K562 (cell line): Measurements from ENCODE around the gene ANO10. TPM values are rescaled to one million over a fixed set of nuclear protein-coding genes. Genes with fewer than 3 reads are reported as not detected.

Experiments used
- ATAC-seq: fragments of 200-7000 bp; cut with Tn5 transposase; 3 replicates; pipeline ENCODE4 v1.9.1; 2020; ENCODE audit warnings: moderate library complexity
- BruUV-seq: library from RNA; stranded (reverse); fragments of 400-500 nt; replicated peaks from 2 replicates; lab custom pipeline; 2021; lab: Mats Ljungman, UMichigan
- CTCF ChIA-PET: fragments of 300-600 bp; formaldehyde crosslinking; extraction: SDS; loops from one replicate; lab custom pipeline; 2021; ENCODE audit warnings: low intra/inter-chr PET ratio; lab: Yijun Ruan, JAX
- POLR2A ChIA-PET: fragments of 300-600, 350-650 bp; sonication (Branson Sonifier 250); formaldehyde crosslinking; extraction: SDS; loops from one replicate; lab custom pipeline; 2021; ENCODE audit warnings: antibody characterized with exemption, inconsistent platforms; lab: Yijun Ruan, JAX
- DNase-seq, 4 experiments: peaks; one replicate each; pipeline versions ENCODE4 v3.0.0 to v3.0.0-alpha.2; 2011 to 2018; ENCODE audit warnings: low spot score in 3 of 4, mixed read lengths in 3 of 4; ENCODE audit errors: extremely low read depth in 1 of 4
- FAIRE-seq: peaks from 2 replicates; lab custom pipeline; 2011; peaks lifted over from hg19 to GRCh38; lab: Jason Lieb, UNC
- H2AFZ ChIP-seq: 2 replicates; pipeline ENCODE4 v1.6.0; 2011; ENCODE audit warnings: low read depth, low read length, control low read depth, inconsistent platforms
- H3K27ac ChIP-seq: fragments of 200-600 bp; 3 replicates; pipeline ENCODE4 v1.8.0; 2011; ENCODE audit warnings: low read depth, mild to moderate bottlenecking, control low read depth, inconsistent platforms, low read length, moderate library complexity, mixed read lengths; ENCODE audit errors: extremely low read depth
- H3K27me3 ChIP-seq, 2 experiments: fragments of 300-600 bp in 1 of 2; 2 replicates in 1 of 2; 3 replicates in 1 of 2; pipeline versions ENCODE4 v1.6.0 to v1.8.0; 2011; ENCODE audit warnings: inconsistent platforms in 2 of 2, low read length in 2 of 2, mild to moderate bottlenecking in 1 of 2, mixed read lengths in 1 of 2, moderate library complexity in 1 of 2; ENCODE audit not compliant: control insufficient read depth in 2 of 2, insufficient read depth in 2 of 2
- H3K36me3 ChIP-seq: fragments of 300-600 bp; 3 replicates; pipeline ENCODE4 v1.8.0; 2011; ENCODE audit warnings: mild to moderate bottlenecking, low read length, inconsistent platforms; ENCODE audit not compliant: control insufficient read depth, insufficient read depth
- H3K4me1 ChIP-seq, 2 experiments: fragments of 200-600 bp in 1 of 2; replicated peaks in 1 of 2; 2 replicates in 1 of 2; 3 replicates in 1 of 2; pipeline versions ENCODE4 v1.5.1 to v1.8.0; 2011; ENCODE audit warnings: inconsistent platforms in 2 of 2, low read length in 2 of 2, mild to moderate bottlenecking in 1 of 2, mixed read lengths in 1 of 2, moderate library complexity in 1 of 2; ENCODE audit not compliant: control insufficient read depth in 2 of 2, insufficient read depth in 2 of 2
- H3K4me2 ChIP-seq: 2 replicates; pipeline ENCODE4 v1.6.1; 2011; ENCODE audit warnings: low read length, control low read depth, inconsistent platforms, mixed read lengths; ENCODE audit not compliant: insufficient read depth
- H3K4me3 ChIP-seq: fragments of 200-600 bp; sonication (generic), shearing (Covaris generic); 2 replicates; pipeline ENCODE4 v1.5.1; 2016; ENCODE audit warnings: control low read depth, inconsistent platforms
- H3K79me2 ChIP-seq: fragments of 200-600 bp; 3 replicates; pipeline ENCODE4 v1.8.0; 2011; ENCODE audit warnings: low read length, inconsistent platforms; ENCODE audit not compliant: control insufficient read depth, insufficient read depth
- H3K9ac ChIP-seq, 2 experiments: 2 replicates each; pipeline versions ENCODE4 v1.6.0 to v1.6.1; 2011; ENCODE audit warnings: low read depth in 2 of 2, low read length in 2 of 2, control low read depth in 1 of 2, inconsistent platforms in 1 of 2, mild to moderate bottlenecking in 1 of 2, mixed read lengths in 1 of 2; ENCODE audit not compliant: insufficient read depth in 1 of 2
- H3K9me1 ChIP-seq: one replicate; pipeline ENCODE4 v1.6.0; 2011; ENCODE audit warnings: inconsistent platforms, mild to moderate bottlenecking, low read length, moderate library complexity; ENCODE audit not compliant: control insufficient read depth, insufficient read depth
- H3K9me3 ChIP-seq: replicated peaks from 2 replicates; pipeline ENCODE4 v1.5.1; 2011; ENCODE audit warnings: low read depth, low read length, inconsistent platforms; ENCODE audit not compliant: control insufficient read depth, insufficient read depth
- H4K20me1 ChIP-seq: replicated peaks from 2 replicates; pipeline ENCODE4 v1.6.1; 2011; ENCODE audit warnings: low read length, inconsistent platforms, mixed read lengths; ENCODE audit not compliant: control insufficient read depth, insufficient read depth
- CBX1 ChIP-seq: sonication (generic); IDR thresholded peaks from 2 replicates; pipeline ENCODE4 v1.6.1; 2016; ENCODE audit warnings: antibody characterized with exemption, low read depth, mild to moderate bottlenecking
- CHD4 ChIP-seq: fragments of 200-600 bp; sonication (generic); IDR thresholded peaks from 3 replicates; pipeline ENCODE4 v1.6.1; 2012; ENCODE audit warnings: low read depth, mild to moderate bottlenecking, mixed read lengths, low read length, inconsistent platforms; ENCODE audit not compliant: insufficient read depth, insufficient replicate concordance, poor library complexity, severe bottlenecking
- GMEB1 ChIP-seq: fragments of 250-450 bp; sonication (Bioruptor Pico); IDR thresholded peaks from 2 replicates; pipeline ENCODE4 v1.4.0; 2020; ENCODE audit warnings: mild to moderate bottlenecking
- OTX1 ChIP-seq: fragments of 450-650 bp; formaldehyde crosslinking; IDR thresholded peaks from 2 replicates; pipeline ENCODE4 v1.4.0; 2022; ENCODE audit warnings: mild to moderate bottlenecking
- ZNF77 ChIP-seq: fragments of 250-450 bp; sonication (Bioruptor Pico); IDR thresholded peaks from 2 replicates; pipeline ENCODE4 v1.5.0; 2020
- WGBS: fragments of 100-300 bp; shearing (Covaris generic); methylation state at CpG from one replicate; pipeline ENCODE4 v1.1.6; 2016; ENCODE audit warnings: low coverage, mixed read lengths; ENCODE audit not compliant: insufficient coverage; ENCODE audit errors: missing lambda C conversion rate; 5-methylcytosine and 5-hydroxymethylcytosine counted together
- in situ Hi-C: fragments of 300-500 bp; cut with MboI; formaldehyde crosslinking; loops from 4 replicates; pipeline ENCODE4 v1.15.0; 2018; ENCODE audit warnings: inconsistent platforms, mixed read lengths
- intact Hi-C: fragments of 100-400 bp; cut with micrococcal nuclease; formaldehyde crosslinking; loops from 2 replicates; pipeline ENCODE4 v1.14.2; 2022
- polyA plus RNA-seq, 8 experiments: library from polyadenylated mRNA; depleted of rRNA in 4 of 8; stranded (reverse) in 5 of 8; unstranded in 3 of 8; fragments of >200 nt; fragmentation: Nextera tagmentation in 2 of 8; fragmentation: Illumina TruSeq in 1 of 8; extraction: Ambion mirVana in 2 of 8; extraction: Trizol in 1 of 8; gene quantifications; 2 replicates each; pipeline versions ENCODE4 v1.2.1 to v1.2.3, GENCODE V29; 2011 to 2014; ENCODE audit warnings: inconsistent platforms in 1 of 8, missing spikeins in 1 of 8
- total RNA-seq, 7 experiments: library from RNA; depleted of rRNA in 6 of 7; stranded (reverse); fragments of >200 nt in 6 of 7; fragmentation: Illumina TruSeq in 2 of 7; extraction: Trizol in 2 of 7; gene quantifications; 2 replicates each; pipeline versions ENCODE4 v1.2.1 to v1.2.3, GENCODE V29; 2011 to 2021; ENCODE audit warnings: low replicate concordance in 1 of 7

Gene ANO10
- total and polyA plus RNA-seq, 9 of the 15 experiments (the other 6 are each of a cell fraction or from before 2014, with no cell fraction given): 6.4 to 46.0 (median 32.3) TPM

GRCh38 chr3:43434431-43434830 lies 187.4 kb downstream of the ANO10 start:
- POLR2A ChIA-PET: interaction anchor here (1.5 kb wide), 1 partner anchor 13 kb away, joined by 4 read pairs; no protein-coding TSS in a partner anchor
- ATAC-seq (no peak), DNase-seq (no peak), FAIRE-seq (no peak)
- TF ChIP-seq CBX1 (no peak), OTX1 (no peak), GMEB1 (CRISPR knock-in tag) (no peak), ZNF77 (CRISPR knock-in tag) (no peak)
- Histone ChIP-seq H3K27ac (no peak overlapping the region), H4K20me1 (no peaks in the 10 kb centered on the region), H3K9me1 (no peaks in the 10 kb centered on the region), H3K4me2 (no peak overlapping the region), H3K9ac (no peak overlapping the region), H3K4me3 (no peak overlapping the region), H3K79me2 (no peaks in the 10 kb centered on the region), H3K4me1 (no peaks in the 10 kb centered on the region), H2AFZ (no peak overlapping the region), H3K9me3 (no peaks in the 10 kb centered on the region), H3K36me3 (peaks cover 8% of the 10 kb centered on the region; the same call in 2 of the 3 replicates), H3K27me3 (no peaks in the 10 kb centered on the region)
- BruUV-seq: no TSS peak
- in situ Hi-C loops (no loop called here), intact Hi-C loops (no loop called here)
- CTCF ChIA-PET: no interaction called here
- WGBS: 25% methylated on average over 2 of the region's 2 CpGs

- H3K4me1 ChIP-seq: no peaks in the 10 kb centered on the region
- ChIA-PET POLR2A (no interaction called here), CTCF (interaction anchor here (0.6 kb wide), 1 partner anchor 266 kb away, joined by 3 read pairs; no protein-coding TSS in a partner anchor)
- H3K9ac ChIP-seq: no peak overlapping the region
- H3K79me2 ChIP-seq: no peaks in the 10 kb centered on the region
- ATAC-seq (no peak), DNase-seq (no peak), FAIRE-seq (no peak)
- no TSS peak for BruUV-seq
- no peak overlapping the region for H3K27ac ChIP-seq
- H4K20me1 ChIP-seq: no peaks in the 10 kb centered on the region
- intact Hi-C loops (no loop called here), in situ Hi-C loops (no loop called here)
- H3K9me1 ChIP-seq: no peaks in the 10 kb centered on the region
- no peak overlapping the region for H3K4me3 ChIP-seq
- H3K36me3 ChIP-seq: peaks cover 8% of the 10 kb centered on the region; the same call in 2 of the 3 replicates
- H2AFZ ChIP-seq: no peak overlapping the region
- H3K27me3 ChIP-seq: no peaks in the 10 kb centered on the region
- WGBS: 91% methylated on average over 2 of the region's 2 CpGs
- H3K4me2 ChIP-seq: no peak overlapping the region
- no peaks in the 10 kb centered on the region for H3K9me3 ChIP-seq
- no peak for TF ChIP-seq CHD4
These were observed 189.3 kb downstream of the ANO10 start for GRCh38 chr3:43432462-43432861.
